GOT3 (cell line): ENCODE measurements around the gene HYKK.
"Not testable (repeated sequence)": the region's sequence is repeated elsewhere in the genome, so short reads cannot be mapped to it uniquely, and the experiment has no call there.

Experiments
- DNase-seq: peaks from one replicate; lab custom pipeline; 2025; ENCODE audit warnings: mixed read lengths; lab: John Stamatoyannopoulos, UW

The HYKK gene

GRCh38 chr15:78540141-78540870, 32.9 kb downstream of the HYKK start, which contains the start of gene PSMA4:
PSMA4 (plus strand) TSS chr15:78540444; CDS start chr15:78541928, 1,484 bp downstream.
- peak; percentile 75 for DNase-seq

GRCh38 chr15:78540871-78541743, 33.7 kb downstream of the HYKK start:
- no peak for DNase-seq

- DNase-seq = no peak
Observed at GRCh38 chr15:78541744-78542034, 34.3 kb downstream of the HYKK start.

GRCh38 chr15:78542647-78543046, 35.3 kb downstream of the HYKK start:
- DNase-seq = no peak

GRCh38 chr15:78550194-78550593, 42.8 kb downstream of the HYKK start:
- DNase-seq = no peak

GRCh38 chr15:78550815-78551214, 43.4 kb downstream of the HYKK start:
- DNase-seq = no peak

GRCh38 chr15:78551902-78552301, 44.5 kb downstream of the HYKK start:
- DNase-seq = no peak

- no peak for DNase-seq
Observed at GRCh38 chr15:78552597-78552996, 45.2 kb downstream of the HYKK start.

- DNase-seq = not testable (repeated sequence)
Observed at GRCh38 chr15:78560201-78560600, 52.8 kb downstream of the HYKK start.

- DNase-seq = no peak
Observed at GRCh38 chr15:78561490-78561889, 54.1 kb downstream of the HYKK start.

- DNase-seq = no peak
Observed at GRCh38 chr15:78563092-78563491, 55.7 kb downstream of the HYKK start.

- no peak for DNase-seq
Observed at GRCh38 chr15:78564743-78565096, 57.3 kb downstream of the HYKK start.

- peak; percentile 32 for DNase-seq
Observed at GRCh38 chr15:78565097-78565950, 57.9 kb downstream of the HYKK start, which contains the start of gene CHRNA5. CHRNA5 (plus strand) TSS chr15:78565520; CDS start chr15:78565720, 200 bp downstream.

GRCh38 chr15:78565951-78566774, 58.8 kb downstream of the HYKK start:
- DNase-seq = no peak

GRCh38 chr15:78567531-78567930, 60.2 kb downstream of the HYKK start:
- DNase-seq = no peak

GRCh38 chr15:78570710-78571109, 63.3 kb downstream of the HYKK start:
- DNase-seq = no peak

- no peak for DNase-seq
Observed at GRCh38 chr15:78571382-78571781, 64.0 kb downstream of the HYKK start.

GRCh38 chr15:78573416-78573815, 66.0 kb downstream of the HYKK start:
- DNase-seq = no peak

GRCh38 chr15:78574944-78575343, 67.6 kb downstream of the HYKK start:
- no peak for DNase-seq
